ENCODE measurements around the gene PEAK1. TPM values are rescaled to one million over a fixed set of nuclear protein-coding genes. Genes with fewer than 3 reads are reported as not detected.

PEAK1 gene
- total RNA-seq, 4 donors from 2014 or later: 14.5 to 31.1 (median 25.9) TPM

DNA sequence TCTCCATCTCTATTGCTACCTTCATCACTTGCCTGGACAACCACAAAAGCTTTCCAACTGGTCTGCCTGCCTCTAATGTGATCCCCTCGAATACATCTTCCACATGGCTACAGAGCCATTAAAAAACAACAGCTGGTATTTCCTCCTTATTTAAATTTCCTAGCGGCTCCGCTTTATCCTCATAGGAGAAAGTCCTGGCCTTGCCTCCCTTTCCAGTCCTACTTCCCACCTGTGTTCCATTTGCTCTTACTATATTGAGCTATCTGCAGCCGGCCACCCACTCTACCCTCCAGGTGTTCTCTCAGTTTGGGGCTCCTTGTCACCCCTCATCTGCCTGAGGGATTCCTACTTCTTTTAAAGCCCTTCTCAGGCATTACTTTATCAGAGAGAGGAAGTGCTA lies 299.3 kb downstream of the PEAK1 start:
- H3K4me3 ChIP-seq: no peak overlapping the region
- DNase-seq (ENCODE audit: low spot score in 2 of 2): no peak
- no peaks in the 10 kb centered on the region for H3K36me3 ChIP-seq
- TF ChIP-seq, protein P1, sequence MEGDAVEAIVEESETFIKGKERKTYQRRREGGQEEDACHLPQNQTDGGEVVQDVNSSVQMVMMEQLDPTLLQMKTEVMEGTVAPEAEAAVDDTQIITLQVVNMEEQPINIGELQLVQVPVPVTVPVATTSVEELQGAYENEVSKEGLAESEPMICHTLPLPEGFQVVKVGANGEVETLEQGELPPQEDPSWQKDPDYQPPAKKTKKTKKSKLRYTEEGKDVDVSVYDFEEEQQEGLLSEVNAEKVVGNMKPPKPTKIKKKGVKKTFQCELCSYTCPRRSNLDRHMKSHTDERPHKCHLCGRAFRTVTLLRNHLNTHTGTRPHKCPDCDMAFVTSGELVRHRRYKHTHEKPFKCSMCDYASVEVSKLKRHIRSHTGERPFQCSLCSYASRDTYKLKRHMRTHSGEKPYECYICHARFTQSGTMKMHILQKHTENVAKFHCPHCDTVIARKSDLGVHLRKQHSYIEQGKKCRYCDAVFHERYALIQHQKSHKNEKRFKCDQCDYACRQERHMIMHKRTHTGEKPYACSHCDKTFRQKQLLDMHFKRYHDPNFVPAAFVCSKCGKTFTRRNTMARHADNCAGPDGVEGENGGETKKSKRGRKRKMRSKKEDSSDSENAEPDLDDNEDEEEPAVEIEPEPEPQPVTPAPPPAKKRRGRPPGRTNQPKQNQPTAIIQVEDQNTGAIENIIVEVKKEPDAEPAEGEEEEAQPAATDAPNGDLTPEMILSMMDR (IDR thresholded peaks at IDR 0.05): no peak
- TF ChIP-seq POLR2A (IDR thresholded peaks at IDR 0.05) (no peak), EP300 (IDR thresholded peaks at IDR 0.05) (no peak), POLR2AphosphoS5 (IDR thresholded peaks at IDR 0.05) (no peak)
- no peaks in the 10 kb centered on the region for H3K27me3 ChIP-seq
- H3K9me3 ChIP-seq: no peaks in the 10 kb centered on the region
- H3K4me1 ChIP-seq: peaks cover 13% of the 10 kb centered on the region
- 91% methylated on average over 4 of the region's 4 CpGs for WGBS
- H3K27ac ChIP-seq: no peak overlapping the region

DNA sequence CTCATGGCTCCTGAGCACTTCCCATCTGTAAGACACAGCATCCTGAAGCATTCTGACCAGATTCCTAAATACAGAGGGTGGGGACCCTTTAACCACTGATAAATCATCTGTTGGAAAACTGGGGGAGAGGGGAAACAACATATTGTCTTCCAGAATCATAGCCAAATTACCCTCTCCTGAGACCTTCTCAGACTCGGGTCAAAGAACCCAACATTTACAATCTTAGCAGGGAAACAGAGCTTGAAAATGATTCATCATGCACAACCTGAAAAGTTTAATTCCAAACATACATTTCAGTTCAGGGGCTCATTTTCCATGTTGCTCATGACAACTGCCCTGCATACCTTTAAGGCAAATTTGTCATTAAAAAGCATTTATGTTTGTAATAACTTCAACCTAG lies 300.5 kb downstream of the PEAK1 start:
- 68% methylated on average over 1 of the region's 1 CpG for whole genome bisulfite sequencing
- H3K27ac ChIP-seq: no peak overlapping the region
- H3K4me1 ChIP-seq: peaks cover 13% of the 10 kb centered on the region
- peaks cover 5% of the 10 kb centered on the region for H3K36me3 ChIP-seq
- no peak for DNase-seq (ENCODE audit: low spot score in 2 of 2)
- no peak overlapping the region for H3K4me3 ChIP-seq
- no peak for TF ChIP-seq POLR2A (IDR thresholded peaks at IDR 0.05)
- TF ChIP-seq, protein P1 (IDR thresholded peaks at IDR 0.05): no peak
- no peaks in the 10 kb centered on the region for H3K27me3 ChIP-seq
- no peaks in the 10 kb centered on the region for H3K9me3 ChIP-seq

DNA sequence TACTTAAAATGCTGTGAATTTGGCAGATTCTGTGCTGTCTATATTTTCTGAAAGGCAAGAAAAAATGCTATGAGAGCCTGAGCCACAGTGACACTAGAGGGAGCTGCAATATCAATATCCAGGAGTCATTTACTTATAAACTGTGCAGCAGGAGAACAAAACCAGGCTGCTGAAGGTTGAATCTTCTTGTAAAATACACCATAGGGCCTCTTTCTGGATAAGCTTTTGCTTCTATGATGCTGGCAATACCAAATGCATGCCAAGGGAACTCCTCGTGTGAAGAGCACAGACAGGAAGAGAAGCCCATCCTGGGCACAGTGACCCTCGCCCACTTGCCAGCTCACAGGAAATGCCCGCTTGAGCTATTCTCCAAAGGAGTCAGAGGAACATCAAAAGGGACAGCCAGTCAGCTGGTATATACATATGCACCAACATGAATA lies 301.0 kb downstream of the PEAK1 start:
- TF ChIP-seq EP300 (IDR thresholded peaks at IDR 0.05): no peak
- TF ChIP-seq, protein P1 (IDR thresholded peaks at IDR 0.05): peak; percentile 53 to 61

DNA sequence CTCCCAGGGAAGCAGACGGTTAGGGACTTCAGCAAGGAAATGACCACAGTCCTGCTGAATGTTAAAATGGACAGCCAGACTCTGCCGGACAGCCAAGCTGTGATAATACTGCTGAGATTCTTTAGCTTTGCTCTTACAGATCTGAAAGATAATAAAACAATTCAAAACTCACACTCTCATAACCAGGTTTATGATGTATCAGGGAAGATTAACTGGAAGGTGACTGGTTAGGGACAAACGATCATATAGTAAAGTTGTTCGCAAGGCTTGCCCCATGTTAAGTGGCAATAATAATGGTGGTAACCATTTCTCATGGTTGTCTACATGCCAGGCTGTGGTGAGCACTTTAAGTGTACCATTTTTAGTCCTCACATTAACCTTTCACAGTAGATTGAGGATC lies 304.7 kb downstream of the PEAK1 start:
- H3K36me3 ChIP-seq: peaks cover 15% of the 10 kb centered on the region
- DNase-seq (ENCODE audit: low spot score in 2 of 2): no peak
- no peak overlapping the region for H3K27ac ChIP-seq

More for the DNA sequence above, 301.0 kb downstream of the PEAK1 start:
- no peak overlapping the region for H3K4me3 ChIP-seq
- H3K4me1 ChIP-seq: peaks cover 13% of the 10 kb centered on the region
- H3K27me3 ChIP-seq: no peaks in the 10 kb centered on the region
- no peak overlapping the region for H3K27ac ChIP-seq
- no peaks in the 10 kb centered on the region for H3K9me3 ChIP-seq
- no peak for DNase-seq (ENCODE audit: low spot score in 2 of 2)
- H3K36me3 ChIP-seq: peaks cover 10% of the 10 kb centered on the region
- 55% methylated on average over 3 of the region's 3 CpGs for WGBS

DNA sequence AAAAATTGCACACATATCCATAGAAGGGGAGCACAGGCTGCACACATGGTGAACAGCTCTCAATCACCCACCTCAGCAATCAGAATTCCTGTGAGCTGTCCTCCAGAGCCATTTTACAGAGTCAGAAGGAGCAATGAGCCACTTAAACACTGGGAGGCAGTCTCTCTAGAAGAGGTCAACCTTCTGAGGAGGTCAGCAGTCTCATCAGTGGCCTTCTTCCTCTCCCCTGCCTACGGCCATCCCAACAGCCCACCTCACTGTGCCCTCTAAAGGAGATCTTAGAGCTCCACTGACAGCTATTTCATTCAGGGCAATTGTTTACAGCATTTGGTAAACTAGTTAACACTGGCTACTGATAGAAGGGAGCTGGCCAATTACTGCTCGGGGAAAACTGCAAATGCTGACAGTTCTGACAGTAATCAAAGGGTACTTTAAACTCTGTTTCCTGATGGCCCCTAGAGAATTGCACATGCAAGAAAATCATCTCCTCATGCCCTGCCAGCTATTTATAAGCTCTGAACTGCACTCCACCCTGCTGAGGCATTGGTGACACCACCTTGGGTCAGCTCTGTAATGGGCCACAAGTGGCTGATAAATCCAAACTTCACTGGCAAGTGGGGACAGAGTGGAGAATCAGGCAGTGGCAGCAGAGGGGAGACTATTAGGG lies 306.9 kb downstream of the PEAK1 start:
- H3K27ac ChIP-seq: no peak overlapping the region
- no peak for DNase-seq (ENCODE audit: low spot score in 2 of 2)
- H3K4me1 ChIP-seq: peaks cover 5% of the 10 kb centered on the region
- 82% methylated on average over 2 of the region's 2 CpGs for WGBS
- peaks cover 15% of the 10 kb centered on the region for H3K36me3 ChIP-seq
- TF ChIP-seq, protein P1 (IDR thresholded peaks at IDR 0.05): no peak
- TF ChIP-seq POLR2A (IDR thresholded peaks at IDR 0.05) (no peak), EP300 (IDR thresholded peaks at IDR 0.05) (no peak), POLR2AphosphoS5 (IDR thresholded peaks at IDR 0.05) (no peak)
- H3K4me3 ChIP-seq: no peak overlapping the region
- H3K27me3 ChIP-seq: no peaks in the 10 kb centered on the region
- no peaks in the 10 kb centered on the region for H3K9me3 ChIP-seq

More for the DNA sequence above, 304.7 kb downstream of the PEAK1 start:
- 94% methylated on average over 4 of the region's 4 CpGs for whole genome bisulfite sequencing
- Histone ChIP-seq H3K4me1 (peaks cover 18% of the 10 kb centered on the region), H3K27me3 (no peaks in the 10 kb centered on the region), H3K9me3 (no peaks in the 10 kb centered on the region), H3K4me3 (no peak overlapping the region)
- no peak for TF ChIP-seq POLR2AphosphoS5 (IDR thresholded peaks at IDR 0.05)
- TF ChIP-seq POLR2A (IDR thresholded peaks at IDR 0.05): no peak
- no peak for TF ChIP-seq EP300 (IDR thresholded peaks at IDR 0.05)
- TF ChIP-seq, protein P1 (IDR thresholded peaks at IDR 0.05): no peak

Measured in suprapubic skin (tissue), 4 donors.